Fibroblast of peridontal ligament (primary cell): ENCODE results near the gene CYP27A1.

ENCODE experiments used
- DNase-seq: peaks from one replicate; pipeline ENCODE4 v3.0.0-alpha.2; 2010; ENCODE audit errors: extremely low read depth

CYP27A1 gene

DNA sequence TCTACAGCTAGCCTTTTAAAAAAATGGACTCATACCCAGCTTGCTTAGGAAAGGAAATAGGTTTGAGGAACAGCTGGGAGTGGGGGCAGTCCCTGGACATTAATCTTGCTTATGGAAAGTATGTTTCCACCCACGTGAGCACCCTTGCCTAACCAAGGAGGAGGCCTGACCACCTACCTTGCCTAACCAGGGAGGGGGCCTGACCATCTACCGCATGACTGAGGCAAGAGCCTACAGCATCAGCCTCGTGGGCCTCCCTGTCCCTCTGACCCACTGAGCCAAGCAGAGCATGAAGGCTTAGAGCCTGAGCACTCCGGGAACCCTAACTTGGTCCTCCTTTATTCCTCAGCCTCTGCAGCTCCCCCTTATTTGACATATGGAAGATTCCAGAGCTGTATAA, 29.4 kb downstream of the CYP27A1 start:
- DNase-seq = no peak

DNA sequence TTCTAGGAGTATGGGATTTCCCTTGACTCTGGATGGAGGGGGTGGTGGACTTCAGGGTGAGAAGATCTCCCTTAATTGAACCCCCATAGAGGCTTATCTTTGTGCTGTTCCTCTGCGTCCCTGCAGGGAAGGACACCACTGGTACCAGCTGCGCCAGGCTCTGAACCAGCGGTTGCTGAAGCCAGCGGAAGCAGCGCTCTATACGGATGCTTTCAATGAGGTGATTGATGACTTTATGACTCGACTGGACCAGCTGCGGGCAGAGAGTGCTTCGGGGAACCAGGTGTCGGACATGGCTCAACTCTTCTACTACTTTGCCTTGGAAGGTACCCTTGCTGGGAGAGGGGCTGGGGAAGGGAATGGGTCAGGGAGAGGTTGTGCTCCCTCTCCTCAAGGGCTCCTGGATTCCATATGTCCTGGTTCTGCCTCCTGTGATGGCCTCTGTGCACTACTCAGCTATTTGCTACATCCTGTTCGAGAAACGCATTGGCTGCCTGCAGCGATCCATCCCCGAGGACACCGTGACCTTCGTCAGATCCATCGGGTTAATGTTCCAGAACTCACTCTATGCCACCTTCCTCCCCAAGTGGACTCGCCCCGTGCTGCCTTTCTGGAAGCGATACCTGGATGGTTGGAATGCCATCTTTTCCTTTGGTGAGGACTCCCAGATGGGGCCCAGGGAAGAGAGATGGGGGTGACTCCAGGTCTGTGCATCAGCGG, 30.3 kb downstream of the CYP27A1 start:
- DNase-seq = no peak

DNA sequence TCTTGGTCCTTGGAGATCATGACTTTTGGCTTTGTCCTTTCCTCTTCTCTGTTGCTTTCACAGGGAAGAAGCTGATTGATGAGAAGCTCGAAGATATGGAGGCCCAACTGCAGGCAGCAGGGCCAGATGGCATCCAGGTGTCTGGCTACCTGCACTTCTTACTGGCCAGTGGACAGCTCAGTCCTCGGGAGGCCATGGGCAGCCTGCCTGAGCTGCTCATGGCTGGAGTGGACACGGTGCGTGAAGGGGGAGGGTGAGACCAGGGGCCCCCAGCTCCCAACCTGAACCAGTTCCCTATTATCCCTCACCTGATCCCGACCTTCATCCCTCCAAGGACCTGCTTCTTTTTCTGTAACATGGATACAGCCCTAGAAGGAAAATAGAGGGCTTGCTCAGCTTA, 30.9 kb downstream of the CYP27A1 start:
- DNase-seq = no peak

DNA sequence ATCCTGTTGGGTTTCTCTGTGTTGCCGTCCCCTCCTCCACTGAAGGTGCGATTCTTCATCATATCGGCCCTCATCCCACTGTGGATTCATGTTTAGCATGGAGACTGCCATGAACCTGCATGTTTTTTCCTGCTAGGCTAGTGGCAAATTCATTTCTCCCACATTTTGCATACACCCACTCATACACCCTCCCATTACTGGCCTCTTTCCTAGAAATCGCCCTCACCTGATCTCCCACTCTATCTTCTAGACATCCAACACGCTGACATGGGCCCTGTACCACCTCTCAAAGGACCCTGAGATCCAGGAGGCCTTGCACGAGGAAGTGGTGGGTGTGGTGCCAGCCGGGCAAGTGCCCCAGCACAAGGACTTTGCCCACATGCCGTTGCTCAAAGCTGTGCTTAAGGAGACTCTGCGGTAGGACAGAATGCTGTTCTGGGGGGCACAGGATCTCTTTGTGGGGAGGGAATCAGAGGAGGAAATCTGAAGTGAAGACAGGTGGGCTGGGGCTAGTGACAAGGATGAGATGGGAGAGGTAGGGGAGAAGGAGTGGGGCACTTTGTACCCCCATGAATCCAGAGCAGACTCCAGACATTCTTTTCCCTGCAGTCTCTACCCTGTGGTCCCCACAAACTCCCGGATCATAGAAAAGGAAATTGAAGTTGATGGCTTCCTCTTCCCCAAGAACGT, 32.0 kb downstream of the CYP27A1 start:
- no peak for DNase-seq

DNA sequence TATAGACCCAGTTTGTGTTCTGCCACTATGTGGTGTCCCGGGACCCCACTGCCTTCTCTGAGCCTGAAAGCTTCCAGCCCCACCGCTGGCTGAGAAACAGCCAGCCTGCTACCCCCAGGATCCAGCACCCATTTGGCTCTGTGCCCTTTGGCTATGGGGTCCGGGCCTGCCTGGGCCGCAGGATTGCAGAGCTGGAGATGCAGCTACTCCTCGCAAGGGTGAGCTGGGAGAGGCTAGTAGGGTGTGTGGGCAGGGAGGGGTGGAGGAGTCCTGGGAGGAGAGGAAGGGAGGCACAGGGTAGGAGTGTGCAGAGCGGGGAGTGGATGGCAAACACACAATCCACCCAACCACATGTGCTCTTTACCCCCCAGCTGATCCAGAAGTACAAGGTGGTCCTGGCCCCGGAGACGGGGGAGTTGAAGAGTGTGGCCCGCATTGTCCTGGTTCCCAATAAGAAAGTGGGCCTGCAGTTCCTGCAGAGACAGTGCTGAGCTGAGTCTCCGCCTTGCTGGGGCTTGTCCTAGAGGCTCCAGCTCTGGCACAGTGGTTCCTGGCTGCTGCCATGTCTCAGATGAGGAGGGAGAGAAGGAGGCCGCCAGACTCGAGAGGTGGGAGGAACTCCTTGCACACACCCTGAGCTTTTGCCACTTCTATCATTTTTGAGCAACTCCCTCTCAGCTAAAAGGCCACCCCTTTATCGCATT, 32.7 kb downstream of the CYP27A1 start:
- DNase-seq = no peak

DNA sequence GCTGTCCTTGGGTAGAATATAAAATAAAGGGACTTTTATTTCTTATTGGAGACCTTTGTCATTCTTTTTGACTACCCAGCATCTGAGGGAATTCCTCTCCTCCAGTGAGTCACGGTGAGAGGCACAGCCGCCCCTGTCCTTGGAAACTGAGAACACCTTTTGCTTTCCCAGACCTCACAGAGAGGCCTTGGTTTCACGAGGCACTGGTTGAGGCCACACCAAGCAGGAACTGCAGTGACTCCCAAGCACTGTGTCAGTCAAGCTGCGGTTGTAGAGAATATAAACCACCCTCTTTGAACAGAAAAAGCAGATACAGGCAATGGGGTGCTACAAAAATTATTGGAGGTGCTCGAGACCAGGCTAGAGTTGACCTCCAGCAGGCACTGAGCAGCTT, 33.3 kb downstream of the CYP27A1 start:
- no peak for DNase-seq

DNA sequence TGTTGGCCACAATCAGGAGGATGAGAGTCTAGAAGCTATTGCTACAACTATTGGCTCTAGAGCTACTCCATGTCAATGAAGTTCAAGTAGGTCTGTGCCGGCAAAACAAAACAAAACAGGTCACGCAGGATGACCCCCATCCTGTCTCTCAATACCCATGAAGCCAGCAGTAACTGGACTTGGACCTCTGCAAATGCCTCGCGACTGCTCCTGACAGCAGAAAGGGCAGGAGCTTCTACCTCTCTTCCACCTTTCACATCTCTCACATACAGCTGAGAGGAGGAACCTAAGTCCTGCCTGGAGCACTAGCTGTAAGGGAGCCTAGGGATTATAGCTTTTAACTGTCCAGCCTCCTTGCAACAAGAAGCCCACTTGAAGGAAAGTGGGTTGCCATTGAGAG, 33.7 kb downstream of the CYP27A1 start:
- DNase-seq = no peak

DNA sequence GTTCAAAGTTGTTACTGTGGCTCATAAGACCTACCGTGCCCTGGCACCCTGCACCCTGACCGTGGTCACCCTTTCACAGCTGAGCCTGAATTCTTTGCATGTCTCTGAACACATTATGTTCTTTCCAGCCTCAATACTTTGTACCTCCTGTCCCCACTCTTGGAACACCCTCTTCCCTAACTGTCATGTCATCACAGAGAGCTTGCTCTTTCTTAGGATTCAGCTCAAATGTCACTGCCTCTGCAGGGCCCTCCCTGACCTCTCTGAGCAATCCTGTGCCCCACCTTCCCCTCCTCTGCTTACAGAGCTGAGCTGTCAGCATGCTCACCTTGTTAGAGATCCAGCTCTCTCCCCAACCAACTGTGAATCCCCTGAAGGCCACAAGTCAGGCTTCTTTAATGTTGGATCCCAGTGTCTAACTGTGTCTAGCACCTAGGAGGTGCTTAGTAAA, 34.6 kb downstream of the CYP27A1 start:
- no peak for DNase-seq

DNA sequence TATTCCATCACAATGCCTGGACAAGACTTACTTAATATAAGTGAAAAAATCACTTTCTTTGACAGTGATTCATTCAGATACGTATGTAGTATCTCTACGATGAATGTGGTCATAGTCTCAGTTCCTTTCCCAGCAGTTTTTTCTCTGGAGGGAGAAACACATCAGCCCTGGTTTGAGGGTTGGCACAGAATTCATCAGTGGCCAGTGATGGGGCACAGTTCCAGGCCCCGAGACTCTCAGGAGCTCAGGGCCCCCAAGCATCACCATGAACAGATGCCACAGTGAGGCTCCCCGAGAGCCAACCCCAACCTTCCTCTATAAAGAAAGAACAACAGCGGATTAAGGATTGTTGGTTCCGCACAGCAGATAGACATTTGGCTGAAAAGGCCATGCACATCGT, 37.1 kb downstream of the CYP27A1 start:
- no peak for DNase-seq

DNA sequence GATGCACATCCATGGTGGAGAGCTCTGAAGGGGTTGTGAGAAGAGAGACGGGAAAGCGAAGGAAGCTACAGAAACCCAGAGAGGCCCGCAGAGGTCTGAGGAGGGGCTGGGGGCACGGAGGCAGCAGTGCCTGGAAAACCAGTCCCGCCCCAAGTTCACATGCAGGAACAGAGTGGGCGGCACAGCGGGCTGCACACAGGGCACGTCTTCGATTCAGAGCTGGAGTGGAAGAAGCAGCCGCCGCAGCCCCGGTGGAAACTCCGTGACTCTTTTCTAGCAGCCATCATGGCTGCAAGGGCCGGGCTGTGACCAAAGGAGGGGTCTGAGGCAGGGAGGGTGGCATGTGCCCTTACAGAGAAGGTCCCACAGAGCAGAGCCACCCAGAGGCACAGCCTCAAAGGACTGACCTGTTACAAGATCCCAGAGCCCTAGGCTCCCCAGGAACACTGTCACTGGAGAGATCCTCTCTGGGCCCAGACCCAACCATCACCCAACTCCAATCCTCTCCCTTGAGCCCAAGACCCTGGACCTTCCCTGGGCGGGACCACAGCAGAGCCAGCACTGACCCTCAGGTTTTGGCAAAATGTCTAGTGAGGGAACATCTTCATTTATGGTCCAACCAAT, 38.9 kb downstream of the CYP27A1 start:
- no peak for DNase-seq

DNA sequence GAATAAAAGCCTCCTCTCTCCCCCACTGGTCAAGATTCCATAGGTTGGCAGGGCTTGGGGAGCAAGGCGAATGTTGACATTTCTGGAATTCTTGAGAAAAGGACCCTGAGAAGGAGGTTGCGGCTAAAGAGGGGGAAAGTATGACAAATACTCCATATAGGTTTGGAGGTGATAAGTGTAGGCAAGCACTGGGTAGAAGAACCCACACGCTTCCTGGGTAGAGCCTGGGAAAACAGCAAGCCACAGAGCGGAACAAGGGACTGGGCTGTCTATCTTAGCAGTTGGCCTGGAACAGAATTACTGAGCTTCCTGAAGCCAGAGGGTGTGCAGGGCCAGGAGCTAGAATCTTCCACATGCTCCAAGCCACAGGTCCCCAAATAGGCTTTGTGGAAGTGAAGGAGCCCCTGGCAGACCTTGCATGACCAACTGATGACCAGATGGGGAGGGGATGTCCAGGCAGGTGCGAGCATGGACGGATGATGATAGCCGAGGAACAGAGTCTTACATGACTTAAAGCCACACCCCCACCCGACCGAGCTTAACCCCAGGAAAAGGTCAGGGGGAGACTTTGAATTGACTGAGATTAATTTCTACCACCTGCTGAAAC, 39.8 kb downstream of the CYP27A1 start:
- no peak for DNase-seq

DNA sequence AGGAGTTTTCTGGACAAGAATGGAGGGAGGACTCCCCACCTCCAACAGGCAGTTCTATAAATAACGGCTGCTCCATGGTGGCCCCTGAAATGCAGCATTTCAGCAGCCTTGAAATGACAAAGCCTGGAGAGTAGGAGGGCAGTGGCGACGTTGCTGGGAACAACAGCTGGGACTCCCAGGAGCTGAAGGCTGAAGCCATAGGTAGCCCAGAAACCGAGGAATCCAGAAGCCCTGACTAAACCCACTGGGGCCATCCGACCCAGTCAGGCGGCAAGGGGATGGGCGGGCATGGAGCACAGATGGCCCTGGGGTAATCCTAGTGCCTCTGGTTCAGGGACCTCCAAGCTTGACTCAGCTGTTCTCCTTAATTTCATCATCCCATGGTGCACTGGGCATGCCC, 40.7 kb downstream of the CYP27A1 start:
- DNase-seq = no peak

DNA sequence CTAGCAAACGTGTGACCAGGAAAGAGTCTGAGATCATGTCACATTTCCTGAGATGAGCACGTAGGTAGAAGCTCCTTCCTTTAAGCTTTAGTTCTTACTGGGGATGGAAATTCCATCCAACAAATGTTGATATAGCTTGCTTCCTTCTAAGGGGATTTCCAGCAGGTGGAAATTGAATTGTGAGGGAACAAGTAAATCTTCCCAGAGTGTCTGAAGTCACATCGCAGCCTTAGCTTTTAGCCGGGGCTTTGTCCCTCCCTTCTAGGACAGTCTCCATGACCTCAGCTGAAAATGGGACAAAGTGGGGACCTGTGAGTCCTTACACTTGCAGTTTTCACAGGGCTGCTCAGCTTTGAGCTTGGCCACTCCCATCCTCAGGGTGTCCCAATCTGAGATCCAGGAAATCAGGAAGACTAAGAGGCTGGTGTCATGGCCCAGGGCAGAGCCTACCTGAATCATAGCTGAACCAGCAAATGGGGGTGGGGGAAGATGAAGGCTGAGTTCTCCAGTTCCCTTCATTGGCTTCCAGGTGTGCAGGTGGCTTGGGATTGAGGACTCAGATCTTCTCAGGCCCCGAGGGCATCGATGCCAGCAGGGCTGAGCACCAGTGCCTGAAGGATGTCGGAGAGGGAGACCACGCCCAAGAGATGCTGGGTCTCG, 41.4 kb downstream of the CYP27A1 start:
- DNase-seq = no peak

DNA sequence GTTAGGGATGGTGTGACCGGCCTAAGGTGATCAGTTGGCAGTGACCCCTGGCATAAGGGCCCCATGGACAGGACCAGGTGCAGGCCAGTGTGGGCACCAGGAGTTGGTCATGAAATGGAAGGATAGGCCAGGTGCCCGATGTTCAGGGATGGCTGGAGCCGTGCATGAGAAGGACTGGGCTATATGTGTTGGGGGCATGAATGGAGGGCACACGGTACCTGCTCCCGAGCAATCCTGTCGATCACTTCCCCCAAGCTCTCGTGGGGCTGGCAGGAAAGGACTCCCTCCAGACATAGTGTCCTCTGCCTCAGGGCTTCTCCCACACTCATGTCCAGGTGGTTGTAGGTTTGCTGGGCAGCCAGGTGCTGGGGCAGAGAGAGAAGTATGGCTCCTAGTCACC, 42.1 kb downstream of the CYP27A1 start:
- DNase-seq = no peak

DNA sequence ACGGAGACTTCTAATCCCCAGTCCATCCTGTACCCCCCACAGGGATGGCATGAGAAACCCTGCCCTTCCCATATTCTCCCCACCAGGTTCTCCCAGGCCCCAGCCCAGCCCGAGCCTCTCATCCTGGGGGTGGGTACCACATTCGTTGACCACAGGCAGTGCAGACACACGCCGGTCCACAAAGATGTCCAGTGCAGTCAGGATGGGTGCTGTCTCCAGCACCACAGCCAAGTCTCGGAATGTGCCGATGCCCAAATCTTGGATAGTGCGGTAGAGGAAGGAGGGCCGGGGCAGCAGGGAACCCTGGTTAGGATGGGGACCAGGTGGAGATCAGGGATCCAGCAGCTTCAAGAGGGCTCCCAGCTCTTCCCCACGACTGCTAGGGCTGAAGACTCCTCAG, 44.8 kb downstream of the CYP27A1 start:
- no peak for DNase-seq

DNA sequence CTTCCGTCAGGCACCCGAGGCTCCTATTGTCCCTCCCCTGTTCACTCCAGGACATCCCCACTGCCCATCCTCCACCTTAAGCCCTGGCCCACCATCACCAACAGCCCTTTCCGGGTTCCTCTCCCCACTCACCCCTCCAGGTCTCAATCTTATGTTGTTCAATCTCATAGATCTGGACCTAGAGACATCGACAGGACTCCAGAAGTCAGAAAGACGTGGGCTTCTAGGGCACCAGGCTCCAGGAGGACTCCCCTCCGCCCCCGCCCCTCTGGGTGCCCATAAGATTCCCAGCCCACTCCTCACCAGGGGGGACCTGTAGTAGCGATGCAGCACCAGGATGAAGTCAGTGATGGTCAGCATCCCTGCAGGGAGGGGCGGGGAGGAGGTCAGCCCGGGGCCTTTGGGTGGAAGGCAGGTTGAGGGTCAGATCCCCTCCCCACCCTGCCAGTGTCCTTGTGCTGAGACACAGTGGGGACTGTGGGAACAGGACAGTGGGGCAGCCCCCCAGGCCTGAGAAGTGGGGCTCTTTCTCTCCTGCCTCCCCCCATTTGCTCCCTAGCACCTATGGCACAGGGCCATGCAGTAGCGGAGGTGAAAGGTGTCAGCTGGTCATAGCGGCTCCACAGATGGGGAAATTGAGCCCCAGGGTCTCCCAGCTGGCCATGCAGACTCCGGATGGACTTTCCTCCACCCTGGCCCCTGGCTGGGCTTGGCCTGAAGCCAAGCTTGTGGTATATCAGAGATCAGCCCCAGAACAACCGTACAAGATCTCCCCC, 45.9 kb downstream of the CYP27A1 start:
- DNase-seq = no peak

DNA sequence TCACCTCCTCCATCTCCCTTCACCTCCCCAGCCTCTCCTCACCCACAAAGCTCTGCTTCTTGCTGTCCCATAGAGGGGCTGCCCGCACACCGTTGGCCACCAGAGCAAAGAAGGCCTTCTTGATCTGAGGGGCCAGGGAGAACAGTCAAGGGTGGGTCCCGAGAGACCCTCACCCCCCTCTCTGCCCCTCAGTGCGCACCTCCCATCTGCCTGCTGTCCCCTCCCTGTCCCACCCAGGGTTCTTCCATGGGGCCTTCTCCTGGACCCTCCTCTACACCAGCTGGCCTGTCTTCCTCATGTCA, 46.5 kb downstream of the CYP27A1 start:
- DNase-seq = no peak

DNA sequence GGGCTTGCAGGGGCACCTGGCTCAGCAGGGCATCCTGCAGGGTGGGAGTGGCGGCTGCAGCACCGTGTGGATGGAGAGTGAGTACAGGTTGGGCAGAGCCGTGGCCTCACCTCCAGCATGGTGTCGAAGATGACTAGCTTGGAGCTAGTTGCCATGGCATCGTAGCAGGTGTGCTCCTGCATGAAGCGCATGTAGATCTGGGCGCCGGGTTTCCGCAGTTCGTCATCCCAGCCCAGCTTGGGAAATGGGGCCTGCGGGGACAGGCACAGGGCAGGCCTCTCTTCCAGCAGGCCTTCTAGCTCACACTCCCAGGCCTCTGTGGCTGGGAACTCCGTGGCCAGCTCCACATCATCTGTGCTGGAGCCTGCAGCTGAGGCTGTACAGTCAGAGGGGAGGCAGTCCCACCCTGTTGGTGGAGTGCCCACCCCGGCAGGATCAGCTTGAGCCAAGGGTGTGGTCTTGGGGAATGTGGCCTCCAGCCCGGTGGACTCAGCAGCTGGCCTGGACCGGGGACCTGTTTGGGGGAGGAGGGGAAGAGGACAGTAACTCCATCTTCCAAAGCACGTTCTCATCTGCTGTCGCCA, 48.0 kb downstream of the CYP27A1 start:
- no peak for DNase-seq

DNA sequence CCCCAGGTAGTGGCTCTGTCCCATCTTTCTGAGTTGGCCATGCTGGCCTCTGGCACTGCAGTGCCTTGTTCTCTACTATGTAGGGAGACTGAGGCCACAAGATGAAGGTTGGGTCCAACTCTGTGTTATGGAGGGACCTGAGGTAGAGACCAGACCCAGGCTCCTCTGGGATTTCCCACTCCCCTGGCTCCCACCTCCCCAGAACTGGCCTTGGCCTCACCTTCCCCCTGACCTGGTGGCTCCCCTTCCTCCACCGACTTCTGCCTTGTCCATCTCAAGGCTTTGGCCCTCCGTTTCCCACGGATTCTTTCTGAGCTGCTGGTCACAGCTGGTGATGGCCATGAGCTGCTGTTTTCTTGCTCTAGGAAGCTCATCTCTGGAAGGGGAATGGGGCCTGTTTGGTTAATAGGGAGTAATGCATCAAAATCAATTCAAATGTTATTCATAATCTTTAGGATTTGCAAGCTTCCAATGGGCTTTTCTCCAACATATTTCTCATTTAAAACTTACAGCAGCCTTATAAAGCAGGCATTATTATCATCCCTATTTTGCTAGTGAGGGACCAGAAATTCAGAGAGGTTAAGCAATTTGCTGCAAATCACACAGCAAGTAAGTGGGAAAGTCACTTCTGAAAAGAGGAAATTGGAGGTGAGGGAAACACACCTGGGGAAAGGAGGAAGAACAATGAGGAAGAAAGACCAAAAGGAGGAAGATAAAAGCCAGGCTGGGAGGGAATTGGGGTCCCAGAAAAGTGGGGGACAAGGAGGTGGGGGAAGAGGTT, 48.8 kb downstream of the CYP27A1 start:
- DNase-seq = no peak
